MG63 (cell line): ENCODE results near the gene ANTXR1. TPM values are rescaled to one million over a fixed set of nuclear protein-coding genes. Genes with fewer than 3 reads are reported as not detected.
"Not testable (repeated sequence)": the region's sequence is repeated elsewhere in the genome, so short reads cannot be mapped to it uniquely, and the experiment has no call there.

Experiments
- DNase-seq: peaks from one replicate; pipeline ENCODE4 v3.0.0-alpha.2; 2020
- H3K27me3 ChIP-seq: fragments of 250-450 bp; sonication (Bioruptor Pico); 2 replicates; pipeline ENCODE4 v1.5.1; 2020; ENCODE audit warnings: mild to moderate bottlenecking, moderate library complexity
- H3K36me3 ChIP-seq: fragments of 250-450 bp; sonication (Bioruptor Pico); 2 replicates; pipeline ENCODE4 v1.5.1; 2020; ENCODE audit warnings: mild to moderate bottlenecking, moderate library complexity
- H3K4me3 ChIP-seq: fragments of 250-450 bp; sonication (Bioruptor Pico); 2 replicates; pipeline ENCODE4 v1.5.1; 2020; ENCODE audit warnings: mild to moderate bottlenecking, moderate library complexity
- H3K9me3 ChIP-seq: fragments of 250-450 bp; sonication (Bioruptor Pico); 2 replicates; pipeline ENCODE4 v1.5.1; 2020; ENCODE audit warnings: mild to moderate bottlenecking, moderate library complexity
- total RNA-seq: library from RNA; depleted of rRNA; stranded (reverse); fragments of >200 nt; shearing (Covaris generic); gene quantifications from 2 replicates; pipeline ENCODE4 v1.2.3, GENCODE V29; 2014; ENCODE audit warnings: low replicate concordance

Gene ANTXR1
- total RNA-seq, 1 experiment from 2014 or later: 48.6 TPM

DNA sequence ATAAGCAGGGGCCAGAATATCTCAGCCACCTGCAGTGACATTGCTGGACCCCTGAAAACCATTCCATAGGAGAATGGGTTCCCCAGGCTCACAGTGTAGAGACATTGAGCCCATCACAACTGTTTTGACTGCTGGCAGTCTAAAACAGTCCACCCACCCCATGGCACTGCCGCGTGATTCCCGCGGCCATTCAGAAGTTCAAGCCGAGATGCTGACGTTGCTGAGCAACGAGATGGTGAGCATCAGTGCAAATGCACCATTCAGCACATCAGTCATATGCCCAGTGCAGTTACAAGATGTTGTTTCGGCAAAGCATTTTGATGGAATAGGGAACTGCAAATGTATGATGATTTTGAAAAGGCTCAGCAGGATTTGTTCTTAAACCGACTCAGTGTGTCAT, 234.6 kb downstream of the ANTXR1 start:
- no peaks in the 10 kb centered on the region for H3K9me3 ChIP-seq
- peaks cover 18% of the 10 kb centered on the region for H3K36me3 ChIP-seq
- no peaks in the 10 kb centered on the region for H3K27me3 ChIP-seq
- no peak for DNase-seq
- H3K4me3 ChIP-seq: no peak overlapping the region

DNA sequence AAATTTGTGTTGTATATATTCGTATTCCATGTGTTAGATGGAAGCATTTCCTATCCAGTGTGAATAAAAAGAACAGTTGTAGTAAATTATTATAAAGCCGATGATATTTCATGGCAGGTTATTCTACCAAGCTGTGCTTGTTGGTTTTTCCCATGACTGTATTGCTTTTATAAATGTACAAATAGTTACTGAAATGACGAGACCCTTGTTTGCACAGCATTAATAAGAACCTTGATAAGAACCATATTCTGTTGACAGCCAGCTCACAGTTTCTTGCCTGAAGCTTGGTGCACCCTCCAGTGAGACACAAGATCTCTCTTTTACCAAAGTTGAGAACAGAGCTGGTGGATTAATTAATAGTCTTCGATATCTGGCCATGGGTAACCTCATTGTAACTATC, 235.3 kb downstream of the ANTXR1 start:
- no peak for DNase-seq
- Histone ChIP-seq H3K27me3 (no peaks in the 10 kb centered on the region), H3K36me3 (peaks cover 18% of the 10 kb centered on the region), H3K4me3 (no peak overlapping the region), H3K9me3 (no peaks in the 10 kb centered on the region)

DNA sequence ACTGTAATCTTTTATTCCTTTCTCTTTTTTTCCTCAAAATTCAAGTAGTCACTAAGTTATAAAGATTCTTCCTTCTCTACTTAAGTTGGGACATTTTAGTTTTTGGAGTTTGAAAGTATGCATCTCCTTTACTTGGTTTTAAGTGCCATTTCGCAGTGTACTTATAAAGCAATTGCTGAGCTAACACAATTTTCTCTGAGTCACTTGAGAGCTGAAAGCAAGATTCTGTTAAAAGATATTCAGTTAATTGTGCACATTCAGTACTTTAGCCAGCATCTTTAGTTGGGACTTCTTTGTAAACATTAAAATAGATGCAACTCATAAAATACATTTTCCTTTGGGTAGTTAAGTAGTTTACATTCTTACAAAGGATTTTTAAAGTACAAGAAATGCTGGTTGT, 238.0 kb downstream of the ANTXR1 start:
- Histone ChIP-seq H3K27me3 (no peaks in the 10 kb centered on the region), H3K36me3 (peaks cover 15% of the 10 kb centered on the region), H3K9me3 (no peaks in the 10 kb centered on the region), H3K4me3 (no peak overlapping the region)
- no peak for DNase-seq

DNA sequence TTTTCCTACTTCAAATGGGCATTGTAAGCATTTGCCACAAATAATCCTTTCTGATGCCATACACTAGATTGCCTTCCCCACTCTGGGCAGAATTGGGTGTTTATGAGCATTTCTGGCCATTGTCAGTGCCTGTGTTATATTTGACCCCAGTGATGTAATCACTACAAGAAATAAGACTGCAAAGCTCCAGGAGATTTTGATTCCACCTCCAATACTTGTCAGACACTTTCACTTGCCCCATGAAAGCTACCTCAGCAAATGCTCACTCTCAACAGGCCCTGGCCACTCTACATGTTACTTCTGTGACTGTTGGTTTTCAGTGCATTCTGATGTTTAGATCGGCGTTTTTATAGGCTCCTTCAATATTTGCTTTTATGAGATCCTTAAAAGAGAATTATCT, 239.0 kb downstream of the ANTXR1 start:
- peaks cover 5% of the 10 kb centered on the region for H3K36me3 ChIP-seq
- H3K4me3 ChIP-seq: no peak overlapping the region
- no peak for DNase-seq
- no peaks in the 10 kb centered on the region for H3K9me3 ChIP-seq
- no peaks in the 10 kb centered on the region for H3K27me3 ChIP-seq

DNA sequence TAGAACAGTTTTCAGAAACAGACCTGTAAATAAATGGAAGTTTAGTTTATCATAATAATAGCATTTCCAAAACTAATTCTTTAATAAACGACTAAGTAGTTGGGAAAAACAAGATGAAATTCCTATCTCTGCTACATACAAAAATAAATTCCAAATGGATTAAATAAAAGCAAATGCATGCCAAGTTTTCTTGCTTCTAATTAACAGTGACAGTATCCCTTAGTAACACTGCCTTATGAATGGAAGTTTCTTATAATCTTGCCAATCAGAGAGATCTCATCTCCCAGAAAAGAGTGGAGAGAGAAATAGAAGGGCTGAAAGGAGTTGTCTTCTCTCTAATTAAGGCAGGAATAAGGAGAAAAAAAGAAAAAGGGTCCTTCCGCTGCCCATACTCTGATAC, 240.1 kb downstream of the ANTXR1 start:
- Histone ChIP-seq H3K9me3 (peaks cover 4% of the 10 kb centered on the region), H3K27me3 (no peaks in the 10 kb centered on the region), H3K36me3 (no peaks in the 10 kb centered on the region; the same call in 1 of the 2 replicates), H3K4me3 (no peak overlapping the region)
- no peak for DNase-seq

DNA sequence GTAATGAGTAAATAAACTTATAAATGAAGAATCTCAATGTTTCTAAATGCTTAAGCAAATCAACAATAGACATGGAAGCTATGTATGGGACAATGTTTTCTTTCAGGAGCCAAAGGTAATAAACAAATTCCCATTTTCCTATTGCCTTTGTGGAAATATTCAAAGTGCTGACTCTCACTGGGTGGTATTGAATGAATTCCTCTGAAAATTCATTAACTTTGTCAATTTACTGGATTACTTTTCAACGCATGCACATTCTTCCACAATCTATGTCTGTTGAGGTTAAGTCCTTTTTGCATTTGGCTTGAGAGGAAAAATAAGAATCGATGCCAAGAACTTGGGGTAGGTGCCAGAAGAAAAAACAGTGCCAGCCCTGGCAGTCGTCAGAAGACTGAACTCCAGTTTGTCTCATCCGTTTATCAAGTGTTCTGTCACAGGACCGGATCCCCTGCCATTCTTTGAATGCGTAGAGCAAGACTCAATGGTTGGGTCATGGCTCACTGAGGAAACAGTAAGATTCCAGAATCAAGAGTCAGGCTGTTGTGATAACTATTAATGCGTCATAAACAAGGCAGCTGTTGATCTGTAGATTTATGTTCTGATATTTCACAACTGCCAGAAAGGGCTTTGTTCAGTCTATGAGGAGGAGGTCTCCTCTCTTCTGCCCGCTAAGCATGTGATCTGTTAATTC, 240.8 kb downstream of the ANTXR1 start:
- Histone ChIP-seq H3K27me3 (no peaks in the 10 kb centered on the region), H3K9me3 (peaks cover 5% of the 10 kb centered on the region), H3K36me3 (no peaks in the 10 kb centered on the region; the same call in 1 of the 2 replicates), H3K4me3 (no peak overlapping the region)
- DNase-seq: peak; percentile 93

DNA sequence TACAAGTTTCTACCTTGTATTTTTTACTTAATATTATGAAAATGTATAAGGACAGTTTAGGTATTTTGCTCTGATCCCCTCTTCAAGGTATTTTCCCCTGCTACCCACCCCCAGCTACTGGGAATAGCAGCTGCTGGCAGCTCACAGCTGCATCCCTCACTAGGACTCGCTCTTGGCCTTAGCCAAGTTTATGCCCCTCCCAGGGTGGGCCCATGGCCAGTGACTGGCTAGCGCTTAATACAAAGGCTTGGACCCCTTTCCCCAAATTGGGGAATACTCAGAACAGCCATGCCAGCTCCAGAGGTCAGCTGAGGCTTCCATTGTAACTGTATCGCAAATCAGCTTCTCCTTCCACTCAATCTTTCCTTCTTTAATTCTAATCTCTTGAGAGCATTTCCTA, 242.8 kb downstream of the ANTXR1 start:
- Histone ChIP-seq H3K36me3 (no peaks in the 10 kb centered on the region), H3K27me3 (no peaks in the 10 kb centered on the region), H3K4me3 (no peak overlapping the region), H3K9me3 (peaks cover 21% of the 10 kb centered on the region)
- no peak for DNase-seq

DNA sequence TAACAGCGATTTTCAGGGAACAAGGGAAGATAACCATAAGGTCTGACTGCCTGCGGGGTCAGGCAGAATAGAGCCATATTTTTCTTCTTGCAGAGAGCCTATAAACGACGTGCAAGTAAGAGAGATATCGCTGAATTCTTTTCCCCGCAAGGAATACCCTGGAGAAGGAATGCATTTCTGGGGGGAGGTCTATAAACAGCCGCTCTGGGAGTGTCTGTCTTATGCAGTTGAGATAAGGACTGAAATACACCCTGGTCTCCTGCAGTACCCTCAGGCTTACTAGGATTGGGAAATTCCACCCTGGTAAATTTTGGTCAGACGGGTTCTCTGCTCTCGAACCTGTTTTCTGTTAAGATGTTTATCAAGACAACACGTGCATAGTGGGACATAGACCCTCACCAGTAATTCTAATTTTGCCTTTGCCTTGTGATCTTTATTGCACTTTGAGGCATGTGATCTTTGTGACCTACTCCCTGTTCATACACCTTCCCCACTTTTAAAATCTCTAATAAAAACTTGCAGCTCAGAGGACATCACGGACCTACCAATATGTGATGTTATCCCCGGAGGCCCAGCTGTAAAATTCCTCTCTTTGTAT, 247.1 kb downstream of the ANTXR1 start:
- not testable (repeated sequence) for H3K36me3 ChIP-seq

DNA sequence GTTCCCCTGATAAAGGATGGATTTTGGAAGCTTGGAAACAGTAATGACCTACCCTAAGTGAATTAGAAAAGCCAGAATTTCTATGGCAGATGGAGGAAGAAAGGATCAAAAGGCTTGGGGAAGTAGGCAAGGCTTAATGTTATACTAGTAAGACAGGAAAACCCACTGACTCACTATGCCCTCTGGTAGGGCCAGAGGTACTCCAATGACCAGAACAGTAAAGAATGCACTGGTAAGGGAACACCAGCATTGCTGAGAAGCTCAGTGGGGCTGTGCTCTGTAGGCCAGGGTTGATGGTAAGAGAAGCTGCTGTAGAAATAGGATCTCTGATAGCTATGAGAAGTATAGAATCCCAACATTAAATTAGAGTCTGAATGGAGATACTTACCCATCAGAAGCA, 247.7 kb downstream of the ANTXR1 start:
- H3K9me3 ChIP-seq: peaks cover 26% of the 10 kb centered on the region
- no peak for DNase-seq

More for the DNA sequence above, 247.1 kb downstream of the ANTXR1 start:
- peaks cover 26% of the 10 kb centered on the region for H3K9me3 ChIP-seq
- H3K4me3 ChIP-seq, H3K27me3 ChIP-seq: not testable (repeated sequence)
- DNase-seq: peak; percentile 2

DNA sequence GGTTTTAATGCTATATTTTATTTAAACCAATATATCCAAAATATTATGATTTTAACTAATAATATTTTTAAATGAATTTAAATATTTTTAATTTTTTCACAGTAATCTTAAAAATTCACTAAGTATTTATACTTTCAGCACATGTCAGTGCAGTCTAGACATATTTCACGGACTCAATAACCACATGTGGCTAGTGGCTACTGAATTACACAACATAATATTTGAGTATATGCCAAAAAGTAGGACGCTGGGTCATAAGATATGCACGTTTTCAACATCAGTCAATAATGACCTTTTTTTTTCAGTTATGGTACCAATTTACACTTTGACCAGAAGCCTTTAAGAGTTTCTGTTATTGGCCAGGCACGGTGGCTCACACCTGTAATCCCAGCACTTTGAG, 256.4 kb downstream of the ANTXR1 start:
- H3K27me3 ChIP-seq: no peaks in the 10 kb centered on the region
- no peaks in the 10 kb centered on the region; the same call in 1 of the 2 replicates for H3K9me3 ChIP-seq
- DNase-seq: no peak
- no peaks in the 10 kb centered on the region for H3K36me3 ChIP-seq
- H3K4me3 ChIP-seq: no peak overlapping the region

More for the DNA sequence above, 247.7 kb downstream of the ANTXR1 start:
- no peaks in the 10 kb centered on the region for H3K27me3 ChIP-seq
- H3K36me3 ChIP-seq: no peaks in the 10 kb centered on the region
- H3K4me3 ChIP-seq: no peak overlapping the region

DNA sequence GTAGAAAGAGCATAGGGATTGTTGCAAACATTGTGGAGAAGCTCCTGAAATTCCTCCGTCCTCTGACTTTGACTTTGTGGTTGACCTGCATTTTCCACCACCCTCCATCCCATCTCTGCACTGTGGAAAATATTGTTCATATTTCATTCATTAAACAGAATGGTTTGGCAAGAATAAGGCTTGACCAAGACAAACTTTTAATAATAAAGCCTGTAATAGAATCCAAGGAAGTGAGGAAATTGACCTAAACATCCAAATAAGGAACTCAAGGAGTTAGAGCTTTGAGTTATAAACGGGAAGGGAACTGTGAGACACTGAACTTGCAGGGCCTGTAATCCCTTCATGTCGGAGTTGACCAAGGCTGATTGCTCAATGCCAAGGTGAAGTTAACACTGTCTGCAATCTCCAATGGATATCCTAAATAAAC, 258.9 kb downstream of the ANTXR1 start:
- no peaks in the 10 kb centered on the region; the same call in 1 of the 2 replicates for H3K9me3 ChIP-seq
- no peaks in the 10 kb centered on the region for H3K27me3 ChIP-seq
- DNase-seq: no peak
- H3K4me3 ChIP-seq: no peak overlapping the region
- H3K36me3 ChIP-seq: no peaks in the 10 kb centered on the region

DNA sequence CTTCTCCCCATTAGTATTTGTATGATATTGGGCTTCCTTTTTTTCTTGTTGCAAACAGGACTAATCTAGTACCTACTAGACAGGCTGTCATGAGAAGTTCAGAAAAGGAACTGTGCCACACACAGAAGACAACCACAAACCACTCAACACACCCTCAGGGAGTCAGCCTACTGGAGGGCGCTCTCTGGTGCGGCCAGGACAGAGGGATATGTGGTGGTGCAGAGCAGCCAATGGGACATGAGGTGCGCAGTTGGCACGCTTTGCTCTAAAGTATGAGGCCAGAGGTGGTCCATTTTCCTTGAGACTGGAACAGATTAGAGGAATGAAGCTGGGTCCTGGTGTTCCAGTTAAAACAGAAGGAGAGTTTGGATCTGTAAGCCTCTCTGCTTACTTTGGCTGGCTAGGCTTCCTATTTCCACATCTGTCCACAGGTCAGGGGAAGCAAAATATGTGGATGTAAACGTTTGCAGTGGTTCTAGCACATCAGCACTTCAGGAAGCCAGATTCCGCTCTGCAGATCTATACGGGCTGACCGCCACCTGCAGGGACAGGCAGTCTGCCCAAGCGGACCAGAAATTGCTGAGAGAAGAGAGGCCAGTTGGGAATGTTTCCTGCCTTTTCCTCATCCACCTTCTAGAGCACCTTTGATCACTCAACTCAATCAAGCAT, 260.0 kb downstream of the ANTXR1 start:
- H3K36me3 ChIP-seq: no peaks in the 10 kb centered on the region
- no peak for DNase-seq

DNA sequence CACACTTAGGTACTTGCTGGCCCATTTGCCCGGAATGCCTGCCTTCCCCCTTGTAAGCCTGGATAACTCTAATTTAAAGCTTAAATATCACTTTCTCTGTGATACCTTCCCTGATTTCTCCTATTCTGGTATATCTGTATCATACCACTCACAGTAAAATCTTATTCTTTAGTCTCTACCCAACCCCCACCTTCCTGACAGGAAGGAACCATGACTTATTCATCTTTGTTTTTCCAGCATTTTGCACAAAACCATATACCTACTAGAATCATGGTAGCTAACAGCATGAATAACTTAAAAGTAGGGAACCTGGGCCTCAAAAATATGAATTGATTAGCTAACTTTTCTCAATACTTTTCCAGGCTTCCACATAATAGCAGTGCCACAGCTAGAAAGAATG, 262.5 kb downstream of the ANTXR1 start:
- Histone ChIP-seq H3K9me3 (no peaks in the 10 kb centered on the region; the same call in 1 of the 2 replicates), H3K4me3 (no peak overlapping the region), H3K27me3 (no peaks in the 10 kb centered on the region), H3K36me3 (no peaks in the 10 kb centered on the region)
- no peak for DNase-seq

More for the DNA sequence above, 260.0 kb downstream of the ANTXR1 start:
- H3K27me3 ChIP-seq: no peaks in the 10 kb centered on the region
- H3K9me3 ChIP-seq: no peaks in the 10 kb centered on the region; the same call in 1 of the 2 replicates
- no peak overlapping the region for H3K4me3 ChIP-seq

DNA sequence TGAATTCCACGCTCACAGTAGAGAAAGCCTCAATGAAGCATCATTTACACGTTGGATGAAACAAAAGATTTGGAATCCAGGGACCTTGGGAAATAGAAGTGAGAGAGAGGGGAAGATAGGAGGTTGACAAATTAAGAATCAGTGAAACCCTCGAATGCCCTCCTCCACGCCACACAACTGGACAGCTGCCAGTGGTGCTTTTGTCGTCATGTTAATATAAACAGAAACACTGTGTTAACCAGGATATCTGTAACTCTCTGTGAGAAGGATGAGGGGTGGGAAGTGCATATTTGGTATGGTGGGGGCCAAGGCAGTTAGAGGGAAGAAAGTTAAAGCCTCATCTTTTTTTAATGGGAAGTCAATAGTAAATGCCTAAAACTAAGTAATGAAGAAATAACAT, 265.4 kb downstream of the ANTXR1 start:
- no peaks in the 10 kb centered on the region for H3K36me3 ChIP-seq
- H3K9me3 ChIP-seq: no peaks in the 10 kb centered on the region; the same call in 1 of the 2 replicates
- no peaks in the 10 kb centered on the region for H3K27me3 ChIP-seq
- H3K4me3 ChIP-seq: no peak overlapping the region
- no peak for DNase-seq

DNA sequence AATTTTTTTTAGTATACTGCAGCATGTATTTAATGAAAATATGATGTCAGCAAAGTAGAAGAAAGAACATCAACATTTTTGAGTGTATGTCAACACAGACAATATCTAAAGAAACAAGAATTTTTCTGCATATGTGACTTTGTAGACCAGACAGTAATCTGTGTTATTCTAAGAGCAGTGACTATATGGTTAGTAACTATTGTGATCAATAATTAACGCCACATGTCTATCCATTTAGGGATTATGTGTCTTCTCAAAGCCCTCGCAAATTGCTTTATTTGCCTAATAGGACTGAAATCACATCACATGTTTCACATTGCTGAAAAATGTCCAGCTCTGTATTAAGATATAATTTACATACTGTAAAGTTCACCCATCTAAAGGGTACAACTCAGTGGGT, 266.2 kb downstream of the ANTXR1 start:
- DNase-seq: no peak
- H3K36me3 ChIP-seq: no peaks in the 10 kb centered on the region
- no peaks in the 10 kb centered on the region for H3K9me3 ChIP-seq
- H3K4me3 ChIP-seq: no peak overlapping the region
- no peaks in the 10 kb centered on the region for H3K27me3 ChIP-seq

DNA sequence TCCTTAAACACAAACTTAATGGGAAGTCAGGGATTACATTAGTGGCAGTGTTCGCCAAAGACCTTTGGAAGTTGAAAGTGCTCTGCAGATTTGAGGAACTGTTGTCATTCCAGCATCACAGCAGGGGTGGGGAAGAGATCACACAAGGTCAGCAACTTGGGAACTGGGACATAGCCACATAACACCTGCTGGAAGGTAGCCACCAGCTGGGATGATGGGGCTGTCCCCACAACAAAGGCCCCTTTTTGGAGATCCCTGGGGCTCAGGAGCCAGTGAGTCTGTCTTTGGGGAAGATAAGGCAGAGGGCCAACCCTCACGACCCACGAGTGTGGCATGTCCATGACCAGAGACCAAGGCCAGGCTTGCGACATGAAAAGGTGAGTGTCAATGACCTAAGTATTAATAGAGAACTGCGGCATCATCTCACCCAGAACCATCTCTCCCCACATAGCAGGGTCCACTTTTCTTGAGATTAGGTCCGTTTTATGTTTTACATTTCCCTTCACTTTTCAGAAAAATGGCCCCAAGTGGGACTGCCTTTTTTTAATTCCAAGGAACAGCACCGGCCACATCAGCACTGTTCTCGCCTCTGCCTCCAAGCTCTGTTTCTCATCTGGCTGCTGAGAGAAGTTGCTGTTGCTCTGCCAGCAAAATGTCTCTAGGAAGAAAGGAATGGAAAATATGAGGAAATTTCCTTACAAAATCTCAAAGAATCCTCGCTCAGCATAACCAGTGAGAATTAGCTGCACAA, 267.1 kb downstream of the ANTXR1 start:
- Histone ChIP-seq H3K36me3 (no peaks in the 10 kb centered on the region), H3K27me3 (no peaks in the 10 kb centered on the region), H3K9me3 (no peaks in the 10 kb centered on the region), H3K4me3 (no peak overlapping the region)
- DNase-seq: no peak
